WTC11 (cell line): ENCODE data around the gene AQP2.

Experiments used
- FOXJ3 ChIP-seq: sonication (generic); formaldehyde crosslinking; IDR thresholded peaks from 2 replicates; pipeline ENCODE4 v1.9.0; 2021; ENCODE audit warnings: missing genetic modification reagents, mild to moderate bottlenecking, borderline replicate concordance
- NFATC4 ChIP-seq: fragments of 250-450 bp; sonication (Bioruptor Pico); IDR thresholded peaks from 2 replicates; pipeline ENCODE4 v1.9.0; 2021; ENCODE audit warnings: mild to moderate bottlenecking
- NFE2L1 ChIP-seq: sonication (generic); formaldehyde crosslinking; IDR thresholded peaks from 2 replicates; pipeline ENCODE4 v1.8.1; 2023; ENCODE audit warnings: missing genetic modification reagents
- RORB ChIP-seq: fragments of 250-450 bp; sonication (Bioruptor Pico); IDR thresholded peaks from 2 replicates; pipeline ENCODE4 v1.9.0; 2021; ENCODE audit warnings: mild to moderate bottlenecking
- ZNF121 ChIP-seq: sonication (generic); formaldehyde crosslinking; IDR thresholded peaks from 2 replicates; pipeline ENCODE4 v1.8.0; 2023; ENCODE audit warnings: missing genetic modification reagents
- ZNF423 ChIP-seq: fragments of 250-450 bp; sonication (Bioruptor Pico); IDR thresholded peaks from 2 replicates; pipeline ENCODE4 v2.1.2; 2022; ENCODE audit warnings: mild to moderate bottlenecking, moderate library complexity
- TF ChIP-seq, protein P1 (sequence below): fragments of 200-600 bp; IDR thresholded peaks from 2 replicates; pipeline ENCODE4 v1.8.0; 2022; ENCODE audit warnings: antibody characterized with exemption
- TF ChIP-seq, protein P2 (sequence below): sonication (generic); formaldehyde crosslinking; IDR thresholded peaks from 2 replicates; pipeline ENCODE4 v1.8.0; 2022; ENCODE audit warnings: mild to moderate bottlenecking, missing genetic modification reagents
- TF ChIP-seq, protein P3 (sequence below): sonication (generic); formaldehyde crosslinking; IDR thresholded peaks from 2 replicates; pipeline ENCODE4 v1.8.1; 2022; ENCODE audit warnings: missing genetic modification reagents, borderline replicate concordance
- TF ChIP-seq, protein P4 (sequence below): sonication (generic); formaldehyde crosslinking; IDR thresholded peaks from 2 replicates; pipeline ENCODE4 v1.8.1; 2022; ENCODE audit warnings: low read depth, mild to moderate bottlenecking, moderate library complexity, missing genetic modification reagents, borderline replicate concordance

DNA sequence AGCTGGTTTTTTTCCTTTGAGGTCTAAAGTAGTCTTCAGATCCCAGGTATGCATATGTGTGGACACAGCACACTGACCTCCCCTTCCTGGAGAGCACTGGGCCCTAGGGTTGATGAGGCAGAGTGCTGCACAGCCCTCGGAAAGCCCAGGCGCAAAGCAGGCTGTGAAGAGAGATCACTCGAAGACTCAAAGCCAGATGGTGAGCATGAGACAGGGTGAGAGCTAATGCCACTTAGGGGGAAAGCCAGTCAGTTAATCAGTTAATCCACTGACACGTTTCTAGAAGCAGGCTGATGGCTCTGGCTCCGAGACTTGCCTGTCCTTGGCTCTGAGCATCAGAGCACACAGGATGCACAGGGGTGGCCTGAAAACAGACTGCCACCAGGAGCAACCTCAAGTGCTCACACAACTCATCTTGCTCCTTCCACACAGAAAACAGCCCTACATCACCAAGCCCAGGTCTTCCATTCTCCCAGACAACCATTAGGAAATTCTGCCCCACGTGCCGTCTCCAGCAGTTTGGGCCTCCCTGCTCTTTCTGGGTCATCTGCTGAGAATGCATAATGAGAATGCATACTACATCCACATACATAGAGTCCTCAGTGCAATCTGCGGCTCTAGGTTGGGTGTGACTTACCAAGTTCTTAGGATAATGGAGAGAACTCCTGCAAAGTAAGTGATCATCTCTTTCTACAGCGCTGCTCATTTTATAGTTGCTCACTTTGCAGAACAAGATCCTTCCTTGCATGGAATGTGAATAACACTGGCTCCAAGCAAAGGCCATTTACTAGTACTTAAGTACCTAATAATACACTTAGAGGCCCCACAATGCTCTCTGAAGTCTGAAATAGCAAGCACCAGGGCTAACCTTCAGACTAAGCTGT, 34.2 kb downstream of the AQP2 start:
- no peak for TF ChIP-seq NFATC4 (CRISPR knock-in tag)
- no peak for TF ChIP-seq ZNF121
- TF ChIP-seq FOXJ3 (CRISPR knock-in tag): no peak
- TF ChIP-seq, protein P1, sequence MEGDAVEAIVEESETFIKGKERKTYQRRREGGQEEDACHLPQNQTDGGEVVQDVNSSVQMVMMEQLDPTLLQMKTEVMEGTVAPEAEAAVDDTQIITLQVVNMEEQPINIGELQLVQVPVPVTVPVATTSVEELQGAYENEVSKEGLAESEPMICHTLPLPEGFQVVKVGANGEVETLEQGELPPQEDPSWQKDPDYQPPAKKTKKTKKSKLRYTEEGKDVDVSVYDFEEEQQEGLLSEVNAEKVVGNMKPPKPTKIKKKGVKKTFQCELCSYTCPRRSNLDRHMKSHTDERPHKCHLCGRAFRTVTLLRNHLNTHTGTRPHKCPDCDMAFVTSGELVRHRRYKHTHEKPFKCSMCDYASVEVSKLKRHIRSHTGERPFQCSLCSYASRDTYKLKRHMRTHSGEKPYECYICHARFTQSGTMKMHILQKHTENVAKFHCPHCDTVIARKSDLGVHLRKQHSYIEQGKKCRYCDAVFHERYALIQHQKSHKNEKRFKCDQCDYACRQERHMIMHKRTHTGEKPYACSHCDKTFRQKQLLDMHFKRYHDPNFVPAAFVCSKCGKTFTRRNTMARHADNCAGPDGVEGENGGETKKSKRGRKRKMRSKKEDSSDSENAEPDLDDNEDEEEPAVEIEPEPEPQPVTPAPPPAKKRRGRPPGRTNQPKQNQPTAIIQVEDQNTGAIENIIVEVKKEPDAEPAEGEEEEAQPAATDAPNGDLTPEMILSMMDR: no peak
- TF ChIP-seq, protein P2, sequence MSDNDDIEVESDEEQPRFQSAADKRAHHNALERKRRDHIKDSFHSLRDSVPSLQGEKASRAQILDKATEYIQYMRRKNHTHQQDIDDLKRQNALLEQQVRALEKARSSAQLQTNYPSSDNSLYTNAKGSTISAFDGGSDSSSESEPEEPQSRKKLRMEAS: no peak
- TF ChIP-seq, protein P3, sequence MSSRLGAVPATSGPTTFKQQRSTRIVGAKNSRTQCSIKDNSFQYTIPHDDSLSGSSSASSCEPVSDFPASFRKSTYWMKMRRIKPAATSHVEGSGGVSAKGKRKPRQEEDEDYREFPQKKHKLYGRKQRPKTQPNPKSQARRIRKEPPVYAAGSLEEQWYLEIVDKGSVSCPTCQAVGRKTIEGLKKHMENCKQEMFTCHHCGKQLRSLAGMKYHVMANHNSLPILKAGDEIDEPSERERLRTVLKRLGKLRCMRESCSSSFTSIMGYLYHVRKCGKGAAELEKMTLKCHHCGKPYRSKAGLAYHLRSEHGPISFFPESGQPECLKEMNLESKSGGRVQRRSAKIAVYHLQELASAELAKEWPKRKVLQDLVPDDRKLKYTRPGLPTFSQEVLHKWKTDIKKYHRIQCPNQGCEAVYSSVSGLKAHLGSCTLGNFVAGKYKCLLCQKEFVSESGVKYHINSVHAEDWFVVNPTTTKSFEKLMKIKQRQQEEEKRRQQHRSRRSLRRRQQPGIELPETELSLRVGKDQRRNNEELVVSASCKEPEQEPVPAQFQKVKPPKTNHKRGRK: no peak
- TF ChIP-seq NFE2L1 (CRISPR knock-in tag): no peak
- no peak for TF ChIP-seq RORB (CRISPR knock-in tag)
- TF ChIP-seq, protein P4, sequence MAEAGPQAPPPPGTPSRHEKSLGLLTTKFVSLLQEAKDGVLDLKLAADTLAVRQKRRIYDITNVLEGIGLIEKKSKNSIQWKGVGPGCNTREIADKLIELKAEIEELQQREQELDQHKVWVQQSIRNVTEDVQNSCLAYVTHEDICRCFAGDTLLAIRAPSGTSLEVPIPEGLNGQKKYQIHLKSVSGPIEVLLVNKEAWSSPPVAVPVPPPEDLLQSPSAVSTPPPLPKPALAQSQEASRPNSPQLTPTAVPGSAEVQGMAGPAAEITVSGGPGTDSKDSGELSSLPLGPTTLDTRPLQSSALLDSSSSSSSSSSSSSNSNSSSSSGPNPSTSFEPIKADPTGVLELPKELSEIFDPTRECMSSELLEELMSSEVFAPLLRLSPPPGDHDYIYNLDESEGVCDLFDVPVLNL (CRISPR knock-in tag): no peak
- TF ChIP-seq ZNF423 (CRISPR knock-in tag): no peak
